ENCODE data around the gene CD81. TPM values are rescaled to one million over a fixed set of nuclear protein-coding genes. Genes with fewer than 3 reads are reported as not detected.
A peak's percentile ranks its signal among the peaks of the same experiment; 100 is the strongest.

The CD81 gene
- total and polyA plus RNA-seq, 2 donors (not counting 1 experiment from before 2014, with no cell fraction given): 438 to 611 TPM

DNA sequence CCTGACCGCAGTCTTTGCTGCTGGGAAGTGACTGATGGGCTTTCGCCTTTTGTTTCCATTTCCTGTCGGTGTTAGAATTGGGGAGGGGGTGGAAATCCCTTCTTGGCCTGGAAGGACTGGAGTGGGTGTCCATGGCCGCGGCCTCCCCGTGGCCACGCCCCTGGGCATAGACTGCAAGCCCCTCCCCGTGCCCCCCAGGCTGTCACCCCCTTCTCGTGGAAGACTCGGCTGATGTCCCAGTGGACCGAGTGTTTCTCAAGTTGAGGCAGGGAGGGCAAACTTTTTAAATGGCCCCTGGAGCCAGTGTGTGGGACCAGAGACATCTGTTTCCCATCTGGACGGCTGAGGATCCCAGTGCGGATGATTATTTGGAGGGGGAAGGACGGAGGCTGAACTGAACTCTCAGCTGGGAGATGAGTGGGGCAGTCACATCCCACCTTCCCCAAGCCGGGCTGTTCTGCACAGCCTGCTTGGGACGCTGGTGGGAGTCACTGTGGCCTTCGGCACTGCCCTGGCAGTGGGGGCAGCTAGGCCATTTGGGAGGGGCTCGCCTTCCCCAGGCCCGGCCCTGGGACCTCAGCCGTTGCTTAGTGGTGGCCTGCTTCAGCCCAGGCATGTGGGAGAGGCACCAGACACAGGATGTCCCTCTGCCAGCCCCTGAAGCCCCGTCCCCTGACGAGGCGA, 1.6 kb downstream of the CD81 start:
- peaks cover 63% of the 10 kb centered on the region for H3K79me2 ChIP-seq (ENCODE audit: control insufficient read depth, insufficient read depth, low read length)
- peaks cover 5% of the 10 kb centered on the region for H4K20me1 ChIP-seq (ENCODE audit: control insufficient read depth, extremely low read depth, insufficient read depth, low read length)
- H3K4me3 ChIP-seq (replicated peaks in 1 of 4; ENCODE audit: control extremely low read depth in 1 of 4, insufficient read depth in 1 of 4, low read depth in 3 of 4, low read length in 4 of 4): peak overlapping the region; percentile 77 to 98 (median 96)
- peaks cover 2% of the 10 kb centered on the region for H3K27me3 ChIP-seq (ENCODE audit: control insufficient read depth, insufficient read depth, low read length)
- H3K4me1 ChIP-seq (ENCODE audit: control insufficient read depth, extremely low read depth, insufficient read depth, low read length): peaks cover 36% of the 10 kb centered on the region
- peak overlapping the region; percentile 85 for H3K4me2 ChIP-seq (ENCODE audit: extremely low read depth, insufficient read depth, low read length)
- peaks cover 7% of the 10 kb centered on the region for H3K36me3 ChIP-seq (ENCODE audit: control insufficient read depth, insufficient read depth, low read length)
- DNase-seq (ENCODE audit: low read depth in 2 of 2): peak; percentile 49 to 83
- H3K27ac ChIP-seq (ENCODE audit: insufficient read depth, low read length): peak overlapping the region; percentile 93
- no peak for TF ChIP-seq EZH2 (IDR thresholded peaks at IDR 0.05; ENCODE audit: low read length, missing control alignments)
- TF ChIP-seq, protein P1, sequence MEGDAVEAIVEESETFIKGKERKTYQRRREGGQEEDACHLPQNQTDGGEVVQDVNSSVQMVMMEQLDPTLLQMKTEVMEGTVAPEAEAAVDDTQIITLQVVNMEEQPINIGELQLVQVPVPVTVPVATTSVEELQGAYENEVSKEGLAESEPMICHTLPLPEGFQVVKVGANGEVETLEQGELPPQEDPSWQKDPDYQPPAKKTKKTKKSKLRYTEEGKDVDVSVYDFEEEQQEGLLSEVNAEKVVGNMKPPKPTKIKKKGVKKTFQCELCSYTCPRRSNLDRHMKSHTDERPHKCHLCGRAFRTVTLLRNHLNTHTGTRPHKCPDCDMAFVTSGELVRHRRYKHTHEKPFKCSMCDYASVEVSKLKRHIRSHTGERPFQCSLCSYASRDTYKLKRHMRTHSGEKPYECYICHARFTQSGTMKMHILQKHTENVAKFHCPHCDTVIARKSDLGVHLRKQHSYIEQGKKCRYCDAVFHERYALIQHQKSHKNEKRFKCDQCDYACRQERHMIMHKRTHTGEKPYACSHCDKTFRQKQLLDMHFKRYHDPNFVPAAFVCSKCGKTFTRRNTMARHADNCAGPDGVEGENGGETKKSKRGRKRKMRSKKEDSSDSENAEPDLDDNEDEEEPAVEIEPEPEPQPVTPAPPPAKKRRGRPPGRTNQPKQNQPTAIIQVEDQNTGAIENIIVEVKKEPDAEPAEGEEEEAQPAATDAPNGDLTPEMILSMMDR (conservative IDR thresholded peaks at IDR 0.05 in 1 of 2, IDR thresholded peaks at IDR 0.05 in 1 of 2; ENCODE audit: low read depth in 1 of 2, low read length in 2 of 2): no peak
- no peak overlapping the region for H2AFZ ChIP-seq (ENCODE audit: low read length)
- H3K9me3 ChIP-seq (ENCODE audit: control insufficient read depth, insufficient read depth, low read depth, low read length): no peaks in the 10 kb centered on the region
- peak overlapping the region; percentile 84 for H3K9ac ChIP-seq (ENCODE audit: insufficient read depth, low read length)

DNA sequence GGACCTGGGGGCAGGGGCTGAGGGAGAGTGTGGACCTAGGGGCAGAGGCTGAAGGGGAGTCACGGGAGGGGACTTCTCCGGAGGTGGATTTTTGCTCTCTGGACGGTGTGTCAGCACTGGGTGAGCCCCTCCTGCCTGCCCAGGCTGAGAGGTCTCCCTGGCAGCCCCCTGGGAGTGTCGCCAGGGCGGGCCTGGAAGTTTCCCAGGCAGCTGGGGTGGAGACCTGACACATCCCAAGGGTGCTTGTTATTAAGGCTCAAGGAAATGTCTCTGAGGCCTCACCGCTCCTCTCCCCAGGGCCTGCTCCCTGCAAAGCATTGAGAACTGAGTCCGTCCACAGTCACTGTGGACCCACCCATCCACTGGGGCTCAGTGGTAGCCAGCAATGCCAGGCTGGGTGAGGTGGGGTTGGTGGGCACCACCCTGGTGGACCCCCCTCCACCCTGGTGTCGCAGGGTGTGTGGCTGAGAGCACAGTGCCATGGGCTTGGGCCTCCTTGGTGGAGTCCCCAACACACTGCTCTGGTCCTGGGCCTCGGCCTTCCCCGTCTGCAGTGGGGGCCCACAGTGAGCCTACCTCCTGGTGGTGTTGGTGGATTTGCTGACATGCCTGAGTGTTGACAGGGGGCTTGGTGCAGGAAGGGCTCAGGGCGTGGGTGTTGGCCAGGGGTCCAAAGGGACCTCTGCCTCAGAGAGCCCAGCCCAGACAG, 2.5 kb downstream of the CD81 start:
- peak overlapping the region; percentile 92 for H3K4me2 ChIP-seq (ENCODE audit: extremely low read depth, insufficient read depth, low read length)
- H3K27me3 ChIP-seq (ENCODE audit: control insufficient read depth, insufficient read depth, low read length): peaks cover 2% of the 10 kb centered on the region
- H3K36me3 ChIP-seq (ENCODE audit: control insufficient read depth, insufficient read depth, low read length): peaks cover 9% of the 10 kb centered on the region
- H3K79me2 ChIP-seq (ENCODE audit: control insufficient read depth, insufficient read depth, low read length): peaks cover 70% of the 10 kb centered on the region
- DNase-seq (ENCODE audit: low read depth in 2 of 2): peak in 1 of 2 donors; percentile 9
- H3K9ac ChIP-seq (ENCODE audit: insufficient read depth, low read length): peak overlapping the region; percentile 25
- TF ChIP-seq EZH2 (IDR thresholded peaks at IDR 0.05; ENCODE audit: low read length, missing control alignments): no peak
- TF ChIP-seq, protein P1 (conservative IDR thresholded peaks at IDR 0.05 in 1 of 2, IDR thresholded peaks at IDR 0.05 in 1 of 2; ENCODE audit: low read depth in 1 of 2, low read length in 2 of 2): no peak
- H2AFZ ChIP-seq (ENCODE audit: low read length): no peak overlapping the region
- H4K20me1 ChIP-seq (ENCODE audit: control insufficient read depth, extremely low read depth, insufficient read depth, low read length): peaks cover 5% of the 10 kb centered on the region
- peaks cover 39% of the 10 kb centered on the region for H3K4me1 ChIP-seq (ENCODE audit: control insufficient read depth, extremely low read depth, insufficient read depth, low read length)
- no peaks in the 10 kb centered on the region for H3K9me3 ChIP-seq (ENCODE audit: control insufficient read depth, insufficient read depth, low read depth, low read length)
- peak overlapping the region; percentile 25 to 98 (median 78) for H3K4me3 ChIP-seq (replicated peaks in 1 of 4; ENCODE audit: control extremely low read depth in 1 of 4, insufficient read depth in 1 of 4, low read depth in 3 of 4, low read length in 4 of 4)
- H3K27ac ChIP-seq (ENCODE audit: insufficient read depth, low read length): peak overlapping the region; percentile 74

DNA sequence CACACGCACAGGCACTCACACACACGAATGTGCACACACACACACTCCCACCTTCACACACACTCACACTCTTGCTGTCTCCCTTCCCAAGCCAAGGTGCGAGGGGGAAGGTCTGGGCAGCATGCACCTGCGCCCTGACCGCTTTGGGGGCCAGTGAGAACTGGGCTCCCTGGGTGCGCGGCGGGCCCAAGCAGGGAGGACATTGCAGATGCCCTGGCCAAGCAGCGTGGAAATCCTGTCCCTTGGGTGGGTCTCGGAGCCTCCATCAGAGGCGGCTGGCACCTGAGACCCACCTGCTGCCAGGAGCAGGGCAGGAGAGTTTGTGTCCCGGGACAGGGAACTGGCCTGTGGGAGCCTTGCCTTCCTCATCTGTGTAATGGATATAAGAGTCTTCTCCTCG, 3.3 kb downstream of the CD81 start:
- no peaks in the 10 kb centered on the region for H3K9me3 ChIP-seq (ENCODE audit: control insufficient read depth, insufficient read depth, low read depth, low read length)
- peaks cover 5% of the 10 kb centered on the region for H4K20me1 ChIP-seq (ENCODE audit: control insufficient read depth, extremely low read depth, insufficient read depth, low read length)
- peak overlapping the region; percentile 16 to 98 (median 38) for H3K4me3 ChIP-seq (replicated peaks in 1 of 4; ENCODE audit: control extremely low read depth in 1 of 4, insufficient read depth in 1 of 4, low read depth in 3 of 4, low read length in 4 of 4)
- DNase-seq (ENCODE audit: low read depth in 2 of 2): no peak
- H2AFZ ChIP-seq (ENCODE audit: low read length): no peak overlapping the region
- H3K36me3 ChIP-seq (ENCODE audit: control insufficient read depth, insufficient read depth, low read length): peaks cover 13% of the 10 kb centered on the region
- peaks cover 42% of the 10 kb centered on the region for H3K4me1 ChIP-seq (ENCODE audit: control insufficient read depth, extremely low read depth, insufficient read depth, low read length)
- peaks cover 78% of the 10 kb centered on the region for H3K79me2 ChIP-seq (ENCODE audit: control insufficient read depth, insufficient read depth, low read length)
- TF ChIP-seq, protein P1 (conservative IDR thresholded peaks at IDR 0.05 in 1 of 2, IDR thresholded peaks at IDR 0.05 in 1 of 2; ENCODE audit: low read depth in 1 of 2, low read length in 2 of 2): no peak
- TF ChIP-seq EZH2 (IDR thresholded peaks at IDR 0.05; ENCODE audit: low read length, missing control alignments): no peak
- H3K4me2 ChIP-seq (ENCODE audit: extremely low read depth, insufficient read depth, low read length): peak overlapping the region; percentile 92
- H3K27me3 ChIP-seq (ENCODE audit: control insufficient read depth, insufficient read depth, low read length): peaks cover 2% of the 10 kb centered on the region
- H3K9ac ChIP-seq (ENCODE audit: insufficient read depth, low read length): no peak overlapping the region
- peak overlapping the region; percentile 74 for H3K27ac ChIP-seq (ENCODE audit: insufficient read depth, low read length)
